GM12878 (cell line): ENCODE measurements around the gene CDH4.

ENCODE experiments used
- ASH2L ChIP-seq: fragments of 300-600, 200-600 bp; sonication (generic); IDR thresholded peaks from 2 replicates; pipeline ENCODE4 v1.6.1; 2017; ENCODE audit warnings: low read depth, mild to moderate bottlenecking, borderline replicate concordance
- CTCF ChIP-seq, 3 experiments: IDR thresholded peaks in 2 of 3; conservative IDR thresholded peaks in 1 of 3; 2 replicates each; pipeline ENCODE4 v1.5.1; 2011; ENCODE audit warnings: low read depth in 3 of 3, low read length in 3 of 3, mild to moderate bottlenecking in 3 of 3, control low read depth in 2 of 3, moderate library complexity in 2 of 3, inconsistent platforms in 1 of 3, mixed read lengths in 1 of 3; ENCODE audit not compliant: control insufficient read depth in 2 of 3, insufficient read depth in 1 of 3; ENCODE audit errors: extremely low read depth in 1 of 3
- ELK1 ChIP-seq: IDR thresholded peaks from 2 replicates; pipeline ENCODE4 v1.6.1; 2012; ENCODE audit warnings: low read depth, low read length, improper control_type of control experiment
- HDAC6 ChIP-seq: fragments of 200-600 bp; sonication (generic); IDR thresholded peaks from one replicate; pipeline ENCODE4 v1.8.0; 2017; ENCODE audit warnings: antibody characterized with exemption; ENCODE audit not compliant: unreplicated experiment
- KDM1A ChIP-seq: fragments of 200-600 bp; sonication (generic); IDR thresholded peaks from 2 replicates; pipeline ENCODE4 v1.6.1; 2016; ENCODE audit warnings: borderline replicate concordance
- NFIC ChIP-seq: IDR thresholded peaks from 2 replicates; pipeline ENCODE4 v1.6.1; 2012; ENCODE audit warnings: low read depth, mild to moderate bottlenecking, inconsistent platforms, low read length, moderate library complexity
- NFYA ChIP-seq: IDR thresholded peaks from 2 replicates; pipeline ENCODE4 v1.6.1; 2011; ENCODE audit warnings: low read depth, mild to moderate bottlenecking, low read length, improper control_type of control experiment, borderline replicate concordance
- POLR2A ChIP-seq: IDR thresholded peaks from 2 replicates; pipeline ENCODE4 v1.6.1; 2011; ENCODE audit warnings: low read depth, mild to moderate bottlenecking, low read length
- POLR2AphosphoS5 ChIP-seq: IDR thresholded peaks from 2 replicates; pipeline ENCODE4 v1.6.1; 2011; ENCODE audit warnings: mild to moderate bottlenecking, low read length, inconsistent platforms
- SIN3A ChIP-seq: IDR thresholded peaks from 2 replicates; pipeline ENCODE4 v1.6.1; 2012; ENCODE audit warnings: low read depth, low read length, improper control_type of control experiment
- USF2 ChIP-seq: IDR thresholded peaks from 2 replicates; pipeline ENCODE4 v1.6.1; 2011; ENCODE audit warnings: low read depth, low read length, improper control_type of control experiment, borderline replicate concordance
- ZBED1 ChIP-seq: IDR thresholded peaks from 2 replicates; pipeline ENCODE4 v1.6.1; 2016; ENCODE audit warnings: borderline replicate concordance
- ZBTB11 ChIP-seq: fragments of 450-650 bp; formaldehyde crosslinking; IDR thresholded peaks from 2 replicates; pipeline ENCODE4 v1.5.0; 2022; ENCODE audit warnings: mild to moderate bottlenecking, missing genetic modification characterization
- ZNF274 ChIP-seq: IDR thresholded peaks from one replicate; pipeline ENCODE4 v1.8.0; 2011; ENCODE audit not compliant: insufficient read length, insufficient read depth

- TF ChIP-seq ZBTB11 (no peak), ZNF274 (no peak), CTCF (IDR thresholded peaks at IDR 0.05 in 2 of 3, conservative IDR thresholded peaks at IDR 0.05 in 1 of 3; ENCODE audit: control insufficient read depth in 2 of 3, extremely low read depth in 1 of 3, insufficient read depth in 1 of 3, low read depth in 3 of 3, low read length in 3 of 3) (no peak), POLR2AphosphoS5 (no peak), KDM1A (no peak), ZBED1 (no peak), USF2 (no peak), ELK1 (no peak), POLR2A (no peak), HDAC6 (no peak), ASH2L (no peak), NFIC (no peak), NFYA (no peak), SIN3A (no peak)
Measured at GRCh38 chr20:61534346-61534745, 282.3 kb downstream of the CDH4 start.
